ENCODE measurements around the gene GP1BA. TPM values are rescaled to one million over a fixed set of nuclear protein-coding genes. Genes with fewer than 3 reads are reported as not detected.

Gene GP1BA
- total RNA-seq, 1 donor from 2014 or later = 0.22 TPM

DNA sequence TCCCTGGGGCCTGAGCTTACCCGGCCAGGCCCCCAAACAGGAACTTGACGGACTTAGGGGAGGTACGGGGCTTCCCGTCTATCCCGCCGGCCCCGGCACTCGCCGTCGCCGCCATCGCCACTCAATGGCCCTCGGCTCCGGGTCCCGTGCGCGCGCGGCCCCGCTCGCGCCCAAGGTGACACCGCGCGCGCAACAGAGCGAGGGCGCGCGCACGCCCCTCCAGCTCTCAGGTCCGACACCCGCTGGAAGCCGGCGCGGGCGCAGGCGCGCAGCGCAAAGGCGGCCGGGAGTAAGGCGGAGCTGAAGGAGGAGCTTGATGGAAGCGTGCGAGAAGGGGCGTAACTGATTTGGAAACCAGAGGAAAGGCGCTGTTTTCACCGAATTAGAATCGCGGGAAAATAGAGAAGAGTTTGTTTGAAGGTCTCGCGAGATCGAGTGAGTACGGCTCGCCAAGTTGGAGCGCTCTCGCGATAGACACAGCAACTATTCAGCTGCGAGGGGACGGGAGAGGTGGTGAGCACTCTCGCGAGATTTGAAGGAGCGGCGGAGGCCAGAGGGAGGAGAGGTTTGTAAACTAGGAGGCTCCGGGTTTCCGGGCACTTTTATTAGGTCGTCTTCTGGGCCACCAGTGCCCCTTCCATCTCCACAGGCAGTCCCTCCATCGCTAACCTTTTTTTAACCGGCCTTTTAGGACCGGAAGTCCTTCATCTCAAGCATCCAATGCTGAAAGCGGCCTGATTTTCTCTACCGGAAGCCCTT lies 7.9 kb downstream of the GP1BA start, which contains the start of the genes RNF167 and SLC25A11:
Gene RNF167 (plus strand): TSS at position 473 of the 759 bp plus-strand sequence. CDS start 642 bp downstream, outside the sequence.
Gene SLC25A11 (minus strand): TSS at position 251 of the 759 bp plus-strand sequence. CDS start 136 bp downstream, at position 115.
- Histone ChIP-seq H3K4me3 (peak within 1 kb of the TSS; percentile 84), H3K4me1 (peaks cover 71% of the 10 kb centered on the region), H3K27ac (replicated peaks) (peak within 1 kb of the TSS; percentile 96), H3K36me3 (peaks cover 63% of the 10 kb centered on the region), H3K9me3 (replicated peaks) (no peaks in the 10 kb centered on the region), H3K27me3 (ENCODE audit: low read depth) (no peaks in the 10 kb centered on the region)
- DNase-seq = peak; percentile 93
- intact Hi-C loops (cut with micrococcal nuclease) = no loop called here
- no peak for TF ChIP-seq CTCF (IDR thresholded peaks at IDR 0.05; ENCODE audit: borderline replicate concordance)

DNA sequence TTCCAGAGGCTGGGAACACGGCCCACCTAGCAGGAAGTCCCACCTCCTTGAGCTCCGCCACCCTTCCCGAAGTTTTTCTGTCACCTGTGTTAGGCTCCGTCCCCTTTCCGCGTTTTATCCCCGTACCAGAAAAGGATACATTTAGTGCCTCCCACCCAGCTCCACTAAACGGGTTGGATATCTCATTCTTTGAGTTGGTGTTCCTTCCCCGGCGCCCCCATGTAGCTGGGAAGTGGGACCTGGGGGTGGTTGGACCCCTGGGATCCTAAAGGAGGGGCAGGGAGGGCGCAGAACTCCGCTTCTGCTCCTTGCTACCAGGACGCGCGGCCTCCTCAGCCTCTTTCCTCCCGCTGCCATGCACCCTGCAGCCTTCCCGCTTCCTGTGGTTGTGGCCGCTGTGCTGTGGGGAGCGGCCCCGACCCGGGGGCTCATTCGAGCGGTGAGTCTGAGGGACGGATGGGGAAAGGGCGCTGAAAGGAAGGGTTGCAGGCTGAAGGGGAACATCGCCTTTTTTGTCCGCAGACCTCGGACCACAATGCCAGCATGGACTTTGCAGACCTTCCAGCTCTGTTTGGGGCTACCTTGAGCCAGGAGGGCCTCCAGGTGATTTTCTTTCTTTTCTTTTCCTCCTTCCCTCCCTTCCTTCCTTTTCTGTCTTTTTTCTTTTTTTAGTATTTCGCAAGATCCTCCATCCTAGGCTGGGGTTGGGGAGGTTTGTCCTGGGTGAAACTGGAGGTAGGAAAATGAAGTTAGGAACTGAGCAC lies 8.7 kb downstream of the GP1BA start:
- Histone ChIP-seq H3K27ac (replicated peaks) (peak overlapping the region; percentile 96), H3K4me3 (peak overlapping the region; percentile 84), H3K36me3 (peaks cover 67% of the 10 kb centered on the region), H3K9me3 (replicated peaks) (no peaks in the 10 kb centered on the region), H3K27me3 (ENCODE audit: low read depth) (no peaks in the 10 kb centered on the region), H3K4me1 (peaks cover 79% of the 10 kb centered on the region)
- peak; percentile 77 for DNase-seq
- intact Hi-C loops (cut with micrococcal nuclease) = no loop called here
- TF ChIP-seq CTCF (IDR thresholded peaks at IDR 0.05; ENCODE audit: borderline replicate concordance) = no peak

GRCh38 chr17:4941319-4941610 lies 9.2 kb downstream of the GP1BA start:
- Histone ChIP-seq H3K9me3 (replicated peaks) (no peaks in the 10 kb centered on the region), H3K4me3 (peak overlapping the region; percentile 84), H3K27ac (replicated peaks) (peak overlapping the region; percentile 96), H3K36me3 (peaks cover 71% of the 10 kb centered on the region), H3K27me3 (ENCODE audit: low read depth) (no peaks in the 10 kb centered on the region), H3K4me1 (peaks cover 84% of the 10 kb centered on the region)
- DNase-seq = no peak
- intact Hi-C loops (cut with micrococcal nuclease) = no loop called here
- no peak for TF ChIP-seq CTCF (IDR thresholded peaks at IDR 0.05; ENCODE audit: borderline replicate concordance)

- TF ChIP-seq CTCF (IDR thresholded peaks at IDR 0.05; ENCODE audit: borderline replicate concordance) = no peak
- no peak for DNase-seq
- H3K4me3 ChIP-seq = no peak overlapping the region
- H3K9me3 ChIP-seq (replicated peaks) = no peaks in the 10 kb centered on the region
- no peaks in the 10 kb centered on the region for H3K27me3 ChIP-seq (ENCODE audit: low read depth)
- intact Hi-C loops (cut with micrococcal nuclease) = no loop called here
- H3K27ac ChIP-seq (replicated peaks) = no peak overlapping the region
- H3K36me3 ChIP-seq = peaks cover 60% of the 10 kb centered on the region
- H3K4me1 ChIP-seq = peaks cover 94% of the 10 kb centered on the region
These were observed 10.9 kb downstream of the GP1BA start for GRCh38 chr17:4942760-4943508.

DNA sequence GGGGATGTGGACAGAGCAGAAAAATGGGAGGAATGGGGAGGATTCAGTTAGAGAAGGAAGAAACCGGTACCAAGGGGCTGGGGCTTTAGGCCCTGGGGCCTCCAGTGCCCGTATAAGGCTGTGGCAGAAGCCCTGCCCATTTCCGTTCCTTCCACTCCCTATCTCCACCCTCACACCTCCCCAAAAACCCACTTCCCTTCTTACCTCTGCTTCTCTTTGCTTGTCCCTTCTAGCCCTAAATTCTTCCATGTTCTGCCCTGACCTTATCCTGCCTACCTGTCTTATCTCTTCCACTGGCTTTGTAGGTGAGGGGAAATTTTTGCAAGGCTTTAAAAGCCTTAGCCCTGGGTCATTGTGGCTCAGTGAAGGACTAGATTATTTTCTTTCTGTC lies 12.1 kb downstream of the GP1BA start:
- peaks cover 51% of the 10 kb centered on the region for H3K36me3 ChIP-seq
- TF ChIP-seq CTCF (IDR thresholded peaks at IDR 0.05; ENCODE audit: borderline replicate concordance) = no peak
- peak overlapping the region; percentile 100 for H3K27ac ChIP-seq (replicated peaks)
- intact Hi-C loops (cut with micrococcal nuclease) = no loop called here
- H3K27me3 ChIP-seq (ENCODE audit: low read depth) = no peaks in the 10 kb centered on the region
- peak overlapping the region; percentile 99 for H3K4me3 ChIP-seq
- DNase-seq = no peak
- peaks cover 89% of the 10 kb centered on the region for H3K4me1 ChIP-seq
- no peaks in the 10 kb centered on the region for H3K9me3 ChIP-seq (replicated peaks)

Data from left ventricle myocardium inferior (tissue), 1 donor.